OCI-LY1 (cell line): ENCODE measurements around the gene XRN2.

Experiments
- CTCF ChIP-seq: fragments of 200-600 bp; sonication (generic), shearing (Covaris generic); IDR thresholded peaks from 2 replicates; pipeline ENCODE4 v1.5.1; 2017; ENCODE audit warnings: mild to moderate bottlenecking, antibody characterized with exemption, low read length, moderate library complexity, mixed read lengths
- EZH2 ChIP-seq: fragments of 200-600 bp; sonication (generic), shearing (Covaris generic); IDR thresholded peaks from 2 replicates; pipeline ENCODE4 v1.8.0; 2017; ENCODE audit warnings: borderline replicate concordance, mixed run types, mild to moderate bottlenecking, antibody characterized with exemption, low read length, moderate library complexity, mixed read lengths

- TF ChIP-seq CTCF, result no peak
- no peak for TF ChIP-seq EZH2
Observed at GRCh38 chr20:21437816-21438215, 134.7 kb downstream of the XRN2 start.
